Nephron progenitor cell (in vitro differentiated cells): ENCODE data around the gene CILP2.

Source experiments
- DNase-seq: peaks from one replicate; pipeline ENCODE4 v3.0.0; 2021
- H3K27ac Mint-ChIP-seq: 2 replicates; pipeline ENCODE4 v1.8.0; 2021; ENCODE audit warnings: mild to moderate bottlenecking, moderate library complexity, mixed read lengths
- H3K27me3 Mint-ChIP-seq: 2 replicates; pipeline ENCODE4 v1.8.0; 2021; ENCODE audit warnings: mild to moderate bottlenecking, low read depth, mixed read lengths; ENCODE audit not compliant: poor library complexity
- H3K36me3 Mint-ChIP-seq: 2 replicates; pipeline ENCODE4 v1.8.0; 2021; ENCODE audit warnings: low read depth, mixed read lengths
- H3K4me1 Mint-ChIP-seq: 2 replicates; pipeline ENCODE4 v1.8.0; 2021; ENCODE audit warnings: mixed read lengths
- H3K4me3 Mint-ChIP-seq: 2 replicates; pipeline ENCODE4 v1.8.0; 2021; ENCODE audit warnings: mild to moderate bottlenecking, moderate library complexity, mixed read lengths
- H3K9me3 Mint-ChIP-seq: 2 replicates; pipeline ENCODE4 v1.8.0; 2021; ENCODE audit warnings: mild to moderate bottlenecking, moderate library complexity, mixed read lengths
- TF ChIP-seq, protein P1 (sequence below): fragments of 200-600 bp; sonication (generic); IDR thresholded peaks from 2 replicates; pipeline ENCODE4 v1.5.0; 2021; ENCODE audit warnings: antibody characterized with exemption

CILP2 gene

DNA sequence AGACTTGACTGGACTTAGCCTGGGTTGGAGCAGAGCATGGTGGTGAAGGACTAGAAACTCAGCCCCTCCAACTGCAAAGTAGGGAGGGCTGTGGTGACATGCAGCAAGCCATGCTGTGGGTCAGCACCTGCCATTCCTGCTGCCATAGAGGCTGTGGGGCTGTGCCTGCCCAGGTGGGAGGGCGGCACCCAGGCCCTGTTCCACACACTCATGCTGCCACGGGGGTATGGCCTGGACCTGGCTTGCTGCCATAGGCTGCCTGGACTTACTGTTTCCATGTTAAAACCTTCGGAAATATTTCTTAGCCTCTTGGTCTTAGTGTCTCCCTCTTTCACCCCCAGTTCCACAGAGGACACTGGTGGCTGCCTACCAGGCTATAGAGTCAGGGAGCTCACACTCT, 29.3 kb downstream of the CILP2 start:
- Mint-ChIP-seq H3K27ac (no peak overlapping the region), H3K4me3 (no peak overlapping the region), H3K9me3 (no peaks in the 10 kb centered on the region), H3K27me3 (peaks cover 1% of the 10 kb centered on the region), H3K4me1 (peaks cover under 1% of the 10 kb centered on the region), H3K36me3 (peaks cover 35% of the 10 kb centered on the region)
- TF ChIP-seq, protein P1, sequence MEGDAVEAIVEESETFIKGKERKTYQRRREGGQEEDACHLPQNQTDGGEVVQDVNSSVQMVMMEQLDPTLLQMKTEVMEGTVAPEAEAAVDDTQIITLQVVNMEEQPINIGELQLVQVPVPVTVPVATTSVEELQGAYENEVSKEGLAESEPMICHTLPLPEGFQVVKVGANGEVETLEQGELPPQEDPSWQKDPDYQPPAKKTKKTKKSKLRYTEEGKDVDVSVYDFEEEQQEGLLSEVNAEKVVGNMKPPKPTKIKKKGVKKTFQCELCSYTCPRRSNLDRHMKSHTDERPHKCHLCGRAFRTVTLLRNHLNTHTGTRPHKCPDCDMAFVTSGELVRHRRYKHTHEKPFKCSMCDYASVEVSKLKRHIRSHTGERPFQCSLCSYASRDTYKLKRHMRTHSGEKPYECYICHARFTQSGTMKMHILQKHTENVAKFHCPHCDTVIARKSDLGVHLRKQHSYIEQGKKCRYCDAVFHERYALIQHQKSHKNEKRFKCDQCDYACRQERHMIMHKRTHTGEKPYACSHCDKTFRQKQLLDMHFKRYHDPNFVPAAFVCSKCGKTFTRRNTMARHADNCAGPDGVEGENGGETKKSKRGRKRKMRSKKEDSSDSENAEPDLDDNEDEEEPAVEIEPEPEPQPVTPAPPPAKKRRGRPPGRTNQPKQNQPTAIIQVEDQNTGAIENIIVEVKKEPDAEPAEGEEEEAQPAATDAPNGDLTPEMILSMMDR, result no peak
- no peak for DNase-seq

DNA sequence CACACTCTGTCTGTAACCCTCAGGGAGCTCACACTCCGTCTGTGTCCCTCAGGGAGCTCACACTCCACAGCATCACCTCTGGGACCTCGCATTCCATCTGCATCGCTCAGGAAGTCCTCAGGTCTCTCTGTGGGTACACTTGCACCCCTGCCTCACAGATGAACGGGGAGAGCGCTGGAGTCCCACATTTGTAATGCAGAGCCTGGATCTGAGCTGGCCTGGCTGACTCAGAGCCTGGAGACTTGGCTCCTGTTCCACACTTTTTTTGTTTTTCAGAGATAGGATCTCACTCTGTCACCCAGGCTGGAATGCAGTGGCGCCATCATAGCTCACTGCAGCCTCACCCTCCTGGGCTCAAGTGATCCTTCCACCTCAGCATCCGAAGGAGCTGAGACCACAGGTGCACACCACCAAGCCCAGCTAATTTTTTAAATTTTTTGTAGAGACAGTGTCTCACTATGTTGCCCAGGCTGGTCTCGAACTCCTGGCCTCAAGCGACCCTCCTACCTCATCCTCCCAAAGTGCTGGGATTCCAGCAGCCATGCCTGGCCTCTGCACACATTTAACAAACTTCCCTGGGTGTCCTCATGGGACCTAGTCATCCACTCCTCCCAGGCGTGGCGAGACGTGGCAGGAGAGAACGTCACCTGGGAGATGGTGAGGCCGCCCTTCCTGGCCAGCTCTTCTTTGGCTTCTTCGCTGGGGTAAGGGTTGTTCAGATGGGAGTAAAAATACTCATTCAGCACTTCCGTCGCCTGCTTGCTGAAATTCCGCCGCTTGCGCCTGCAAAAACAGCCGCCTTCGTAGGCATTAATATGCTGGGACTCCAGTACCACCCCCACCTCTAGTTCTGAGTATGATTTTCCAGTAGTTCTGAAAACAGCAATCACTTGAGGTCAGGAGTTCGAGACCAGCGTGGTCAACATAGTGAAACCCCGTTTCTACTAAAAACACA, 31.0 kb downstream of the CILP2 start:
- no peak for DNase-seq
- no peak overlapping the region for H3K27ac Mint-ChIP-seq
- peaks cover 35% of the 10 kb centered on the region for H3K36me3 Mint-ChIP-seq
- H3K4me1 Mint-ChIP-seq, result no peaks in the 10 kb centered on the region
- H3K9me3 Mint-ChIP-seq, result no peaks in the 10 kb centered on the region
- no peak overlapping the region for H3K4me3 Mint-ChIP-seq
- TF ChIP-seq, protein P1, result no peak
- H3K27me3 Mint-ChIP-seq, result peaks cover 6% of the 10 kb centered on the region

DNA sequence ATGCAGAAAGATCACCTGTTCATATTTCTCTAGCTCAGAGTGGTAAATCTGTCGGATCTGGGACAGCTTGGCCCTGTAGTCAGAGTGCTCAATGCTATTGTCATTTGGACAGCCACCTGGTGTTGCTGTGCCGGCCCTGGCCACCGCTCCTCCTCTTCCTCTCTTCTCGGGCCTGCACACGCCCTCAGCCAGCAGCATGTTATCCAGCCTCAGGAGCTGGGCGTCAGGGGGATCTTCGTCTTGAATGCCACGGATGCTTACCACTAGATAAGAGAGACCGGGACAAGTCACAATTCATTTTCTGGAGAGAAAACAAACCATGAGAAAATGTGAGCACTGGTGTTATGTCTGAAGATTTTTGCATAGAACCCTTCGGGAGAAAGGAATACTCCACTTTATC, 32.5 kb downstream of the CILP2 start:
- Mint-ChIP-seq H3K4me1 (peaks cover 5% of the 10 kb centered on the region), H3K27ac (no peak overlapping the region)
- DNase-seq, result no peak

DNA sequence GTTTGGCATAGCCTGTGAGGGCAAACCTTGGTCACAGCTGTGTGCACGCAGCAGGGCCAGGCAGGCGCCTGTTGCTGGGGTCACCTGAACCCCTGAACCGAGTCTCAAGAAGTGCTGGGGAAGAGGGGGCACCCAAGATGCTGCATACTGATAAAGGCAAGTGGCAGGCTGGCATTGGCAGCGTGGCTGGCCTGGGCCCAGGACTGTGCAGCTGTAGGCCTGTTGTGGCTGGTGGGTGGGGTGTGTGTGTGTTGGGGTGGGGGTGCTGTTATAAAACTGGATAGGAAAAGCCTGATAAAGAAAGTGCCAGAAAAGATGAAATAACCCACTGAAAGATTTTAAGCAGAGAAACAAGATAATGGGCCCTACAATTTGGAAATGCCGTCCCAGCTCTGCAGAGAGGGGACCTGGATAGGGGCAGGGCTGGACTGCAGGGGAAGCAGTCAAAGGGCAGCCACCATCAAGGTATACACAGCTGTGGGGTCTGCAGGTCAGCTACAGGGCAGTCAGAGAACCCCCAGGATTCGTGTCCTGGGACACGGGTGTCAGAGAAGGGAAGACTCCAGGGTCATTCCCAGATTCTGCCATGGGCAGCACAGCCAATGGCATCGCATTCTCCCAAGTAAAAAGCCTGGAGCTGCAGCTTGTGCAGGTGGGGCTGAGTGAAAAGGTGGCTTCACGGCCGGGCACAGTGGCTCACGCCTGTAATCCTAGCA, 33.2 kb downstream of the CILP2 start:
- Mint-ChIP-seq H3K4me3 (no peak overlapping the region), H3K27me3 (peaks cover 6% of the 10 kb centered on the region), H3K9me3 (no peaks in the 10 kb centered on the region), H3K27ac (no peak overlapping the region), H3K4me1 (peaks cover 9% of the 10 kb centered on the region), H3K36me3 (peaks cover 27% of the 10 kb centered on the region)
- TF ChIP-seq, protein P1, result no peak
- DNase-seq, result no peak

More for the DNA sequence above, 32.5 kb downstream of the CILP2 start:
- H3K9me3 Mint-ChIP-seq, result no peaks in the 10 kb centered on the region
- TF ChIP-seq, protein P1, result no peak
- H3K4me3 Mint-ChIP-seq, result no peak overlapping the region
- peaks cover 27% of the 10 kb centered on the region for H3K36me3 Mint-ChIP-seq
- H3K27me3 Mint-ChIP-seq, result peaks cover 6% of the 10 kb centered on the region

DNA sequence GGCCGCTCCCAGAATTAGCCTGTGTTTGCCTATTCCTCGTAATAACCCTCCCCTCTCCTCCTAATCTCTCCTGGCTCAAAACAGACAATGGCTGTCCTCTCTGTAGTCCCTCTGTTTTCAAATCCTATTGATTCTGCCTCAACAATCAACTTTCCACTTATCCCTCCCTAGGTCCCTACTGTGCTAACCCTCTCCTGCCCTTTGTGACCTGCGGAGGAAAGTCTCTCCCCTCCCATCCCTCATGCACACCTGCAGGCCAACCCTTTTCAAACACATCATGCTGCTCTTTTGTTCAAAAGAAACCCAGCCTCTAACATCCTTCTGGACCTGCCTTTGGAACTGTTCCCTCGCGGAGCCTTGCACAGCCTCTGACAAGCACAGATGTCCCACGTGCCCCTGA, 37.3 kb downstream of the CILP2 start:
- TF ChIP-seq, protein P1, result no peak
- Mint-ChIP-seq H3K4me3 (no peak overlapping the region), H3K4me1 (peaks cover 17% of the 10 kb centered on the region), H3K36me3 (peaks cover 4% of the 10 kb centered on the region), H3K9me3 (no peaks in the 10 kb centered on the region), H3K27ac (peak overlapping the region; percentile 37), H3K27me3 (peaks cover 6% of the 10 kb centered on the region)
- no peak for DNase-seq
